Neural cell (in vitro differentiated cells): ENCODE measurements around the gene MPND. TPM values are rescaled to one million over a fixed set of nuclear protein-coding genes. Genes with fewer than 3 reads are reported as not detected.

Experiments
- H2AFZ ChIP-seq: fragments of 200-600, 300-800 bp; sonication (generic), shearing (Covaris generic); 2 replicates; pipeline ENCODE4 v1.6.0; 2014; ENCODE audit warnings: low read depth, mild to moderate bottlenecking, antibody characterized with exemption, low read length, moderate library complexity
- H3F3A ChIP-seq: fragments of 200-600 bp; shearing (Covaris generic); 2 replicates; pipeline ENCODE4 v1.6.1; 2016; ENCODE audit warnings: mild to moderate bottlenecking, moderate library complexity, mixed read lengths, antibody characterized with exemption, low read length; ENCODE audit not compliant: insufficient read depth, poor library complexity, severe bottlenecking
- H3K27ac ChIP-seq: fragments of 200-600, 300-800 bp; sonication (generic), shearing (Covaris generic); 2 replicates; pipeline ENCODE4 v1.5.1; 2014; ENCODE audit warnings: mild to moderate bottlenecking, low read length, moderate library complexity
- H3K27me3 ChIP-seq: fragments of 300-800, 200-600 bp; sonication (generic), shearing (Covaris generic); 2 replicates; pipeline ENCODE4 v1.6.0; 2014; ENCODE audit warnings: mild to moderate bottlenecking, low read depth, low read length, moderate library complexity; ENCODE audit not compliant: insufficient read depth
- H3K36me3 ChIP-seq: fragments of 300-800, 200-600 bp; sonication (generic), shearing (Covaris generic); 2 replicates; pipeline ENCODE4 v1.5.1; 2014; ENCODE audit warnings: mild to moderate bottlenecking, antibody characterized with exemption, low read length, moderate library complexity; ENCODE audit not compliant: insufficient read depth
- H3K4me2 ChIP-seq: fragments of 300-800, 200-600 bp; sonication (generic), shearing (Covaris generic); 2 replicates; pipeline ENCODE4 v1.6.0; 2014; ENCODE audit warnings: mild to moderate bottlenecking, low read length
- H3K4me3 ChIP-seq: fragments of 300-800, 200-600 bp; sonication (generic), shearing (Covaris generic); 2 replicates; pipeline ENCODE4 v1.5.1; 2014; ENCODE audit warnings: mild to moderate bottlenecking, low read length, moderate library complexity
- H3K79me2 ChIP-seq: fragments of 200-600 bp; shearing (Covaris generic); replicated peaks from 2 replicates; pipeline ENCODE4 v1.6.0; 2014; ENCODE audit warnings: mild to moderate bottlenecking, low read length, moderate library complexity; ENCODE audit not compliant: insufficient read depth
- H3K9ac ChIP-seq: fragments of 300-800, 200-600 bp; sonication (generic), shearing (Covaris generic); 2 replicates; pipeline ENCODE4 v1.6.1; 2016; ENCODE audit warnings: mild to moderate bottlenecking, low read length, mixed read lengths
- H3K9me2 ChIP-seq: fragments of 200-600 bp; shearing (Covaris generic); 2 replicates; pipeline ENCODE4 v1.6.1; 2016; ENCODE audit warnings: mild to moderate bottlenecking, low read length, mixed read lengths; ENCODE audit not compliant: insufficient read depth
- H3K9me3 ChIP-seq: fragments of 200-600, 300-800 bp; sonication (generic), shearing (Covaris generic); 2 replicates; pipeline ENCODE4 v1.6.1; 2016; ENCODE audit warnings: mild to moderate bottlenecking, mixed run types, low read length, moderate library complexity, mixed read lengths
- H4K20me1 ChIP-seq: fragments of 200-600 bp; shearing (Covaris generic); 2 replicates; pipeline ENCODE4 v1.6.1; 2016; ENCODE audit warnings: mild to moderate bottlenecking, mixed run types; ENCODE audit not compliant: insufficient read depth
- CTCF ChIP-seq: fragments of 450-650 bp; IDR thresholded peaks from 2 replicates; pipeline ENCODE4 v1.5.1; 2014; ENCODE audit warnings: antibody characterized with exemption, mild to moderate bottlenecking, moderate library complexity; ENCODE audit not compliant: poor library complexity, severe bottlenecking
- EP300 ChIP-seq: fragments of 450-650 bp; conservative IDR thresholded peaks from 2 replicates; pipeline ENCODE4 v1.6.1; 2014; ENCODE audit warnings: antibody characterized with exemption, mild to moderate bottlenecking, moderate library complexity; ENCODE audit not compliant: poor library complexity, severe bottlenecking
- EZH2 ChIP-seq: fragments of 200-600, 300-800 bp; shearing (Covaris generic), sonication (generic); IDR thresholded peaks from 2 replicates; pipeline ENCODE4 v1.6.1; 2014; ENCODE audit warnings: antibody characterized with exemption, low read length, borderline replicate concordance, mild to moderate bottlenecking; ENCODE audit not compliant: insufficient read depth, poor library complexity, severe bottlenecking
- MXI1 ChIP-seq: fragments of 450-650 bp; conservative IDR thresholded peaks from 2 replicates; pipeline ENCODE4 v1.6.1; 2014; ENCODE audit warnings: antibody characterized with exemption, mild to moderate bottlenecking; ENCODE audit not compliant: poor library complexity, severe bottlenecking
- POLR2AphosphoS5 ChIP-seq: IDR thresholded peaks from 2 replicates; pipeline ENCODE4 v1.6.1; 2012
- RAD21 ChIP-seq: fragments of 450-650 bp; conservative IDR thresholded peaks from 2 replicates; pipeline ENCODE4 v1.6.1; 2014; ENCODE audit warnings: antibody characterized with exemption, mild to moderate bottlenecking, moderate library complexity
- REST ChIP-seq: IDR thresholded peaks from 2 replicates; pipeline ENCODE4 v1.6.1; 2012; ENCODE audit warnings: borderline replicate concordance
- SMC3 ChIP-seq: fragments of 450-650 bp; conservative IDR thresholded peaks from 2 replicates; pipeline ENCODE4 v1.6.1; 2014; ENCODE audit warnings: antibody characterized with exemption, mild to moderate bottlenecking, moderate library complexity; ENCODE audit not compliant: poor library complexity
- TAF1 ChIP-seq: IDR thresholded peaks from 2 replicates; pipeline ENCODE4 v1.6.1; 2012; ENCODE audit warnings: low read depth
- polyA plus RNA-seq: library from polyadenylated mRNA; depleted of rRNA; stranded (reverse); fragments of >200 nt; gene quantifications from 2 replicates; pipeline ENCODE4 v1.2.3, GENCODE V29; 2014

The MPND gene
- polyA plus RNA-seq, 1 donor from 2014 or later: 34.8 TPM

GRCh38 chr19:4350111-4350510, 6.7 kb downstream of the MPND start:
- TF ChIP-seq POLR2AphosphoS5 (no peak), MXI1 (no peak), EP300 (no peak), RAD21 (no peak), SMC3 (no peak), TAF1 (no peak), REST (no peak), CTCF (no peak), EZH2 (no peak)
- Histone ChIP-seq H3K9me3 (no peaks in the 10 kb centered on the region), H4K20me1 (no peaks in the 10 kb centered on the region), H2AFZ (no peak overlapping the region), H3K9me2 (no peaks in the 10 kb centered on the region), H3K9ac (no peak overlapping the region), H3K4me2 (no peak overlapping the region), H3F3A (no peaks in the 10 kb centered on the region), H3K27me3 (no peaks in the 10 kb centered on the region), H3K4me3 (no peak overlapping the region), H3K27ac (no peak overlapping the region), H3K79me2 (no peaks in the 10 kb centered on the region), H3K36me3 (no peaks in the 10 kb centered on the region)

GRCh38 chr19:4350726-4351125, 7.4 kb downstream of the MPND start:
- Histone ChIP-seq H3K27me3 (no peaks in the 10 kb centered on the region), H3K4me3 (no peak overlapping the region), H3K4me2 (no peak overlapping the region), H3K79me2 (no peaks in the 10 kb centered on the region), H3K9me2 (no peaks in the 10 kb centered on the region), H3K27ac (no peak overlapping the region), H2AFZ (no peak overlapping the region), H3F3A (no peaks in the 10 kb centered on the region), H4K20me1 (no peaks in the 10 kb centered on the region), H3K9ac (no peak overlapping the region), H3K9me3 (no peaks in the 10 kb centered on the region), H3K36me3 (no peaks in the 10 kb centered on the region)
- TF ChIP-seq REST: no peak
- TF ChIP-seq POLR2AphosphoS5: no peak
- no peak for TF ChIP-seq CTCF
- no peak for TF ChIP-seq EZH2
- no peak for TF ChIP-seq EP300
- no peak for TF ChIP-seq TAF1
- no peak for TF ChIP-seq SMC3
- no peak for TF ChIP-seq MXI1
- TF ChIP-seq RAD21: no peak
